Lung (tissue), 12 donors: ENCODE results near the gene OR51S1. TPM values are rescaled to one million over a fixed set of nuclear protein-coding genes. Genes with fewer than 3 reads are reported as not detected.
"Not testable (repeated sequence)": the region's sequence is repeated elsewhere in the genome, so short reads cannot be mapped to it uniquely, and the experiment has no call there.

Experiments used
- ATAC-seq: fragments of 200-7000 bp; cut with Tn5 transposase; one replicate; pipeline ENCODE4 v1.9.1; 2020; ENCODE audit warnings: moderate number of reproducible peaks; ENCODE audit not compliant: insufficient read depth, low FRiP score
- DNase-seq, 3 donors: peaks; one replicate each; pipeline ENCODE4 v3.0.0-alpha.2; 2013 to 2017
- H3K27ac ChIP-seq, 2 donors: one replicate each; pipeline ENCODE4 v1.5.1; 2013; ENCODE audit warnings: mild to moderate bottlenecking in 2 of 2, moderate library complexity in 2 of 2, control low read depth in 1 of 2, inconsistent platforms in 1 of 2, low read depth in 1 of 2, low read length in 1 of 2
- H3K27me3 ChIP-seq, 3 donors: one replicate each; pipeline ENCODE4 v1.5.1; 2013; ENCODE audit warnings: low read length in 2 of 3; ENCODE audit not compliant: control insufficient read depth in 3 of 3, insufficient read depth in 3 of 3
- H3K36me3 ChIP-seq, 4 donors: one replicate each; pipeline ENCODE4 v1.5.1; 2013; ENCODE audit warnings: low read length in 4 of 4, mild to moderate bottlenecking in 1 of 4, moderate library complexity in 1 of 4; ENCODE audit not compliant: control insufficient read depth in 4 of 4, insufficient read depth in 4 of 4
- H3K4me1 ChIP-seq, 5 donors: one replicate each; pipeline ENCODE4 v1.5.1; 2013; ENCODE audit warnings: low read length in 5 of 5, mild to moderate bottlenecking in 2 of 5, moderate library complexity in 1 of 5; ENCODE audit not compliant: control insufficient read depth in 5 of 5, insufficient read depth in 5 of 5
- H3K4me3 ChIP-seq: one replicate; pipeline ENCODE4 v1.5.1; 2013; ENCODE audit warnings: mild to moderate bottlenecking, control low read depth, moderate library complexity
- H3K9ac ChIP-seq, 2 donors: one replicate each; pipeline ENCODE4 v1.5.1; 2013; ENCODE audit warnings: low read length in 2 of 2, control low read depth in 1 of 2; ENCODE audit not compliant: insufficient read depth in 1 of 2
- H3K9me3 ChIP-seq, 4 donors: one replicate each; pipeline ENCODE4 v1.5.1; 2013; ENCODE audit warnings: low read length in 3 of 4, mild to moderate bottlenecking in 1 of 4, moderate library complexity in 1 of 4; ENCODE audit not compliant: control insufficient read depth in 4 of 4, insufficient read depth in 3 of 4
- CTCF ChIP-seq: IDR thresholded peaks from 2 replicates; pipeline ENCODE4 v1.5.1; 2012; ENCODE audit warnings: mild to moderate bottlenecking; ENCODE audit errors: control extremely low read depth, extremely low read depth
- WGBS, 2 donors: extraction: QIAGEN DNeasy Blood & Tissue Kit; methylation state at CpG; one replicate each; pipeline ENCODE4 v1.1.7; 2013; 5-methylcytosine and 5-hydroxymethylcytosine counted together
- polyA plus RNA-seq, 2 donors: library from polyadenylated mRNA; stranded (reverse); fragments of 200-250 nt; gene quantifications; one replicate each; pipeline ENCODE4 v1.2.1, GENCODE V29; 2013
- total RNA-seq, 2 donors: library from RNA; depleted of rRNA in 1 of 2; stranded (reverse); fragments of >200 nt in 1 of 2; gene quantifications; one replicate each; pipeline ENCODE4 v1.2.1, GENCODE V29; 2014 to 2021
- donor health status: control.
- donor health status: control.
- donor health status: Bipolar disorder and iron deficiency.
- donor health status: healthy.
- donor health status: DM: yes; HTN: yes; CAD: no.

Gene OR51S1
- total and polyA plus RNA-seq, 4 donors: not detected

GRCh38 chr11:4862447-4863236 is 13.6 kb upstream of the OR51S1 start:
- Histone ChIP-seq H3K4me1 (peaks cover 0 to 4% (median 0%) of the 10 kb centered on the region in 5 donors), H3K27me3 (no peaks in the 10 kb centered on the region), H3K27ac (no peak overlapping the region), H3K9ac (no peak overlapping the region), H3K9me3 (peaks cover 0 to 5% (median 0%) of the 10 kb centered on the region in 4 donors), H3K4me3 (no peak overlapping the region), H3K36me3 (no peaks in the 10 kb centered on the region)
- no peak for TF ChIP-seq CTCF
- DNase-seq (no peak), ATAC-seq (no peak)

- not testable (repeated sequence) for H3K9ac ChIP-seq, H3K4me3 ChIP-seq, H3K9me3 ChIP-seq, ATAC-seq, H3K27ac ChIP-seq, H3K4me1 ChIP-seq, H3K36me3 ChIP-seq, H3K27me3 ChIP-seq, DNase-seq
- 90 to 91% methylated on average over 7 of the region's 7 CpGs for WGBS, 2 donors
Measured at GRCh38 chr11:4854286-4854685, 5.3 kb upstream of the OR51S1 start.

- H3K27ac ChIP-seq: peak overlapping the region in 1 of 2 donors; percentile 45
- no peaks in the 10 kb centered on the region for H3K36me3 ChIP-seq
- peak; percentile 14 to 34 (median 32) for DNase-seq
- TF ChIP-seq CTCF: no peak
- peaks cover 0 to 3% (median 0%) of the 10 kb centered on the region in 3 donors for H3K27me3 ChIP-seq
- no peaks in the 10 kb centered on the region for H3K4me1 ChIP-seq
- H3K4me3 ChIP-seq: no peak overlapping the region
- H3K9me3 ChIP-seq: no peaks in the 10 kb centered on the region
- H3K9ac ChIP-seq: no peak overlapping the region
- WGBS, 2 donors: 19% methylated on average over 4 of the region's 4 CpGs
- no peak for ATAC-seq
Measured at GRCh38 chr11:4851033-4851432, 2.0 kb upstream of the OR51S1 start.

GRCh38 chr11:4839851-4840549 is 9.0 kb downstream of the OR51S1 start:
- peaks cover 0 to 4% (median 0%) of the 10 kb centered on the region in 4 donors for H3K9me3 ChIP-seq
- 87 to 90% methylated on average over 2 of the region's 2 CpGs for WGBS, 2 donors
- H3K4me1 ChIP-seq: no peaks in the 10 kb centered on the region
- ATAC-seq (no peak), DNase-seq (no peak)
- no peaks in the 10 kb centered on the region for H3K36me3 ChIP-seq
- no peak overlapping the region for H3K27ac ChIP-seq
- H3K4me3 ChIP-seq: no peak overlapping the region
- no peak overlapping the region for H3K9ac ChIP-seq
- H3K27me3 ChIP-seq: no peaks in the 10 kb centered on the region
- no peak for TF ChIP-seq CTCF
